Stimulated activated CD8-positive, alpha-beta memory T cell treated with anti-CD3 and anti-CD28 coated beads, Interleukin-4, amount 100 ng/mL, for 24 hours (primary cell): ENCODE results near the gene TSEN54.
"Not testable (repeated sequence)": the region's sequence is repeated elsewhere in the genome, so short reads cannot be mapped to it uniquely, and the experiment has no call there.

ENCODE experiments used
- DNase-seq: peaks from one replicate; pipeline ENCODE4 v3.0.0-alpha.2; 2020; ENCODE audit warnings: low read depth

The TSEN54 gene

GRCh38 chr17:75518201-75518600, 1.9 kb downstream of the TSEN54 start:
- no peak for DNase-seq

- DNase-seq: no peak
These were observed 2.7 kb downstream of the TSEN54 start for GRCh38 chr17:75518983-75519537.

- DNase-seq: not testable (repeated sequence)
These were observed 4.1 kb downstream of the TSEN54 start for GRCh38 chr17:75520413-75520812.

- DNase-seq: no peak
These were observed 5.0 kb downstream of the TSEN54 start for GRCh38 chr17:75521290-75521689.

- no peak for DNase-seq
These were observed 5.8 kb downstream of the TSEN54 start for GRCh38 chr17:75521951-75522727.

GRCh38 chr17:75523647-75524046, 7.3 kb downstream of the TSEN54 start:
- DNase-seq: no peak

- DNase-seq: no peak
These were observed 8.1 kb downstream of the TSEN54 start for GRCh38 chr17:75524269-75524969.

GRCh38 chr17:75524970-75525805, 8.9 kb downstream of the TSEN54 start, which contains the start of gene LLGL2:
Gene LLGL2 (plus strand): TSS chr17:75525697. CDS start chr17:75543427, 17,730 bp downstream.
- DNase-seq: peak; percentile 71

- DNase-seq: no peak
These were observed 9.7 kb downstream of the TSEN54 start for GRCh38 chr17:75525806-75526554.

GRCh38 chr17:75526555-75527270, 10.4 kb downstream of the TSEN54 start:
- no peak for DNase-seq

GRCh38 chr17:75530837-75531720, 14.8 kb downstream of the TSEN54 start:
- DNase-seq: no peak

- no peak for DNase-seq
These were observed 15.4 kb downstream of the TSEN54 start for GRCh38 chr17:75531721-75532072.

GRCh38 chr17:75535119-75535537, 18.8 kb downstream of the TSEN54 start:
- peak; percentile 58 for DNase-seq

- DNase-seq: no peak
These were observed 19.5 kb downstream of the TSEN54 start for GRCh38 chr17:75535871-75536270.

- DNase-seq: no peak
These were observed 20.0 kb downstream of the TSEN54 start for GRCh38 chr17:75536366-75536765.

- DNase-seq: no peak
These were observed 23.8 kb downstream of the TSEN54 start for GRCh38 chr17:75539967-75540729.

GRCh38 chr17:75540923-75541503, 24.7 kb downstream of the TSEN54 start:
- no peak for DNase-seq

GRCh38 chr17:75542229-75542628, 25.9 kb downstream of the TSEN54 start:
- no peak for DNase-seq
